ENCODE data around the gene CLINT1. TPM values are rescaled to one million over a fixed set of nuclear protein-coding genes. Genes with fewer than 3 reads are reported as not detected.

The CLINT1 gene
- polyA plus RNA-seq, 1 donor: 58.1 TPM

DNA sequence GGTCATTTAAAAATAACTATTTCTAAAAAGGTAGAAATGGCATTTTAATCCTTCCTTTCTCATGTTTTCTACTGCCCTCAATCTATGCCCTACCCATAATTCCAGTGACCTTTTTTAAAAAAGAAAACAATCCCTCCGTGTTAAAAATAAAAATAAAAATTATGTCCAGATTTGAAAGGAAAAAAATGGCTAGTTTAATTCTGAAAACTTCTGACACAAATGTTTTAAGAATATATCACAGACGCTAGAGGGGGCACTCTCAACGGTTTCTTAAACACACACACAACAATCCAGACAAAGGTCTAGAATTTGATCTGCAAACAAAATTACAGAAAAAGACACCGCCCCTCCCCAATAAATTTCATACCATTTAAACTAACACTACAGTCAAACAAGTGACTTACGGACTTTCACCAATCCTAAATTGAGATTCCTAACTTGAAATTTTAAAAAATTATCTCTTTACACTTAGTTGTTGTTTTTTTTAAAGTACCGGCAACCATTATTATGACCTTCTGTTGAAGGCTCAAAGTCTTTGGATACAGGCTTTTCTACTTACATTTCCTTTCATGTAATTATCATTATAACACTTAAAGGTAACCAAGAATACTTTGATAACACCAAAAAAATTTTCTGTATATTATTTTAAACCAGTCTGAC is 38.2 kb downstream of the CLINT1 start:
- DNase-seq: peak; percentile 72

DNA sequence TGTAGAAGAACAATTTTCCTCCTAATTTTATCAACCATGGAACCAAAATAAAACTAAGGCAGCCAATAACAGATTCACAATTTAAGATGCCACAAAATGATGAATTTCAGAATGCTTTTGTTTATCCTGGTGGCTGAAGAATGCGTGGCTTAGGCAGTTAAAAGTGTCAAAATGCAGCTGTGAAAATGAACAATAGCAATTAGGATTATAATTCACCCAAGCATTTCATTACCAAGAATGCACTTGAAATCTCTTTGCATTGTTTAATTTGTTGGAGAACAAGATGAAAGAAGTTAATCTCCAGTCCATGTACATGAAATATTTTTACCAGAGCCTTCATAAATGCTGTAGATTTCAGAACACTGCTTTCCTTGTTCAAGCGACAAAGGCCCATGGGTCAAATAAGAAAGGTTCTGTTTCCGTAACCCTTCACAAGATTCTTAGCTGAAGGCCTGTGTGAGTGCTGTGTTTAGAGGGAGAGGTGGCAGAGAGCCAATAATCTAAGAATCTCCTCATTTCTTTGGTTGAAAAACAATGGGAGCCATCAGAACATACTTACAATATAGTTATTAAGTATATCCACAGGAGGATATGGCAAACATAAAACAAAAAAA is 39.3 kb downstream of the CLINT1 start:
- no peak for DNase-seq

DNA sequence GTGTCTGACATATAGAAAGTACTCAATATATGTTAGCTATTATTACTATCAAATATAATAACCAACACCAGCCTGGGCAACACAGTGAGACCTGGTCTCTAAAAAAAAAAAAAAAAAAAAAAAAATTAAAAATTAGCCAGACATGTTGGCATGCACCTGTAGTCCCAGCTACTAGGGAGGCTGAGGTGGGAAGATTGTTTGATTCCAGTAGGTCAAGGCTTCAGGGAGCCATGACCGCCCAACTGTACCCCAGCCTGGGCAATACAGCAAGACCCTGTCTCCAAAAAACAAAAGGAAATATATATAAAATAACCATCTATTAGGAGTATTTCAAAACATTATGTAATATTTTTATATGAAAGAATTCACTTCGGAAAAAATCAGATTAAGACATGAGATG is 40.6 kb downstream of the CLINT1 start:
- DNase-seq: no peak

DNA sequence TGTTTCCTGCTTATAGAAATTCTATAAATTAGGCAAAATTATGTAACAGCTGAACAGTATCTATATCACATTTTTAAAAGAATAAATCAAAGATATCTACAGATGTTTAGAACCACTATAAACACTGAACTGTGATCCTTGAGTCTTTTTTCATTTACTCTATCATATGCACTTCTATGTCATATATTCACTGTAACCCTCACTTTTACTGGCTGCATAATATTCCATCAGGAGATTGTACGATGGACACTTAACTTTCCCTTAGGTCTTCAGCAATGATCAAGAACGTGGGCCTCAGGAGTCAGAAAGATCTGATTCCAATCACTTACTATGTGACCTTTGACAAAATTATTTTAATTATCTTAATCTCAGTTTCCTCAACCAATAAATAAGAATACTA is 41.0 kb downstream of the CLINT1 start:
- DNase-seq: no peak

DNA sequence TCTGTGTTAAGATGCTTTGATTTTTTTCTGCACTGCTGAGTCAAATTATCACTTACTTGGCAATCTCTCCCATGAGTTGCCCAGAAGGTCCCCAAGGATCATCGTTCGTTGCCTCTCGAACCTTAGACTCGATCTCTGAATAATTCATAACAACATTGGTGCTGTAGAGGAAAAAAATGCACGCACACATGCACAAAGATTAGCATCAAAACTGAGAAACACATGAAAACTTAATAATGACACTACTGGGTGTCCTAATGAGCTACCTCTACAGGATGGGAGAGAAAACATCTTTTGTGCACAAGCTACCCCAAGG is 41.6 kb downstream of the CLINT1 start:
- DNase-seq: no peak

DNA sequence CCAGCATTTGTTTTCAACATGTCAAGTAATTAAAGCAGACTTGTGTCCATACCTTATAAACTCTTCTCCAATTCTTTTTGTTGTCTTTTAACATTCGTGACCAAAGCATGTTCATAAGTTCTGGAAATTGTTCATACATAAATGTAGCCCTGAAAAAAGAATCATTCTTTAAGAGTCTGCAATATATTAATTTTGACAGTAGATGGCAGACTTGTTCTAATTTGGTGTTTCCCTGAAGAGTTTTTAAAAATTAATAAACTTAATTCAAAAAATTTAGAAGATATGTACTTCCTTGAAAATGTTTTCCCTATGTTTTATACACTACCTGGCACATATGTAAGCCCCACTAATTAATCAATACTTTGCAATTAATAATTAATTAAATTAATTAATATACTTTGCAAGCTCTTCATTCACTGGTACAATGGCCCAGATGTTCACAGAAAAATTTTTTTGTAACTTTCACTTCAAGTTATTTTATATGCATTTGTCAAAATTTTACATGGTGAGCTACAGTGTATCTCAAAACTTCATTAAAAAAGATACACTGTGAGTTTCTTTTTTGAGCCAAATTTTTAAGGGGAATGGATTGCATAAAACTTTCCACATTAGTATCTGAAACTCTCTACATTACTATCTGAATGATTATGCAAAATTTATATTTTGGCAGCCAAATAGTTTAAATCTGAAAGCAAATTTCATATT is 42.1 kb downstream of the CLINT1 start:
- no peak for DNase-seq

DNA sequence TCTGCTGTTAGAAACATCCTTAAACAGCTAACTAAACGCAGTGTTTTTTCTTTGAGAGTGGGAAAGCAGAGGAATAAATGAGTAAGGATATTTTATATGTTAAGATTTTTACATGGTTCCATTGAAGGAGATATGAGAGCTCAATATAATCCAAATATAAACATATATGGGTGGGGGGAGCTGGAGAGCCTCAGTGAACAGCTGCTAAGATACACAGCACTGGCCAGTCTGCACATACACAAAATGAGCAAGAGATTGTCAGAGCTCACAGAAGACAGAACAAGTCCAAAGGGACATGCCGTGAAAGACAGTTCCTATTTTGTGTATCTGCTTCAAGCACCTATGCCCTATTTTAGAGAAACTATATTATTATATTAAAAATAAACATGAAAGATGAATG is 46.9 kb downstream of the CLINT1 start:
- no peak for DNase-seq

DNA sequence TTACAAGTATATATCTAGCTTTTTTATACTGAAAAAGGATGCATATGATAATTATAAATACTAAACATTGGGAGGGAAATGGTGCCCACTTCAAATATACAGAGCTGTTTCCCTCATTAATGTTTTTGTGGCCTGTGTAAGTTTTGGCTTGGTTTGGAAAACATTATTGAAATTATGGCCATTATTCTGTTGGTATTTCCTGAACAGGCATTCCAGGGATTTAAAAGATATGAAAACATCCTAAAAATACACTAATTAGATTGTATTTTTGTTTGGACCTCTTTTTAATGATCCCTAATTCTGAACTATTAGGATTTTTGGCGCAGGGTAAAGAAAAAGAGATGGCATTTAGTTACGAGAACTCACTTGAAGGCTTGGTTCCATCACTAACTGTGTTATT is 50.9 kb downstream of the CLINT1 start:
- no peak for DNase-seq

DNA sequence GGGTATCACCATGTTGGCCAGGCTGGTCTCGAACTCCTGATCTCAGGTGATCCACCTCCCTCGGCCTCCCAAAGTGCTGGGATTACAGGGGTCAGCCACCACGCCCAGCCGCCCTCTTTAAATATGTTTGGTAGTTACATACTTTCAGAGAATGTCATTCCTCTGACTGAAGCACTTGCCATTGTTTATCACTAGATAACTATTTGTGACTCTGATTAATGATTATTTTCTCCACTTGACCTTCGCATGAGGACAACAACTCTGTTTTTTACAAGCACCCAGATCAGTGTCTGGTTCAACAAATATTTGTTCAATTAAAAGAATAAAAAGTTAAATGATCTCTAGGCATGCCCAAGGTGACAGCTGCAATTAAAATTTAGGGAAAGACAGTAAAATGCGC is 56.2 kb downstream of the CLINT1 start:
- DNase-seq: no peak

DNA sequence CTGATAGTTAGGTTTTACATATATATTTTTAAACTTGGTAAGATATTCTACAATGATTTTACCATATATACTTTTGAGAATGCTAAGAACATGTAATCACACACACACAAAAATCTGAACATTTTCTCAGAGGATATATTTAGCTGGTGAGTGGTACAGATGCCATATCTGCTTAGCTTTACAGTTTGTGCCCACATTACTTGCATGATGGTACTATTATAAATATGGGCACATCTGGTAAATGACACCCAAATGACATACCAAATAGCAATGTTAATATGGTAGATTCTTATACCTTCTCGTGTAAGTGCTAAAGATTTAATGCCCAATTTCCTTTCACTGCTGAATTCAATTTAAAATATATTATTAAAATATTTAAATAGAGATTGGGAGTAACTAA is 58.8 kb downstream of the CLINT1 start:
- no peak for DNase-seq

DNA sequence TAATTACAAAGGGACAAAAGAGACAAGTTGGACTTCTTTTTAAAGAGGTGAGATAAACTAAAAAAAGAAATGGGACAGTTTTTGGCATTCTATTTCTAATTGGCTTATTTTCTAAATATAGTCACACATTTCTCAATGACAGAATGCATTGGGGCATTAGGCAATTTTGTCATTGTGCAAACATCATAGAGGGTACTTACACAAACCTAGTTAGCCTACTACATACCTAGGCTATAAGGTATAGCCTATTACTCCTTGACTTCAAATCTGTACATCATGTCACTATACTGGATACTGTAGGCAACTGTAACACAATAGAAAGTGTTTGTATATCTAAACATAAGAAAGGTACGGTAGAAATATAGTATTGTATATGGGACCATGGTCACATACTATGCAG is 59.4 kb downstream of the CLINT1 start:
- no peak for DNase-seq

DNA sequence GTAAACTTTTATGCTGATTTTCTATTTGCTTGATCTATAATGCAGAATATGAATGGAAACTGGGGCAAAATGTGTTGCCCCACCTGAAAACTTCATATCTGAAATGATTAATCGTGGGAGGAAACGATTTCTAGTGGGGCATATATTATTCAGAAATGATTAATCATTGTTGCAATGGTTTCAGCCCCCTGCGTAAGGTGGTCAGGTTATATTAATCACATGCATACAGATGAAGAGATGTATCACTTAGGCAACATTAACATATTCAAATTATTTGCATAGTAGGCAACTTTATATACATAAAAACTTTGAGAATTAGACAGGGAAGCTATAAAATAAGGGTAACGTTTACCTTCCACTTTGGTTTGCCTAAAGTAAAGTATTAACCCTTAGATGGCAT is 65.6 kb downstream of the CLINT1 start:
- DNase-seq: no peak

DNA sequence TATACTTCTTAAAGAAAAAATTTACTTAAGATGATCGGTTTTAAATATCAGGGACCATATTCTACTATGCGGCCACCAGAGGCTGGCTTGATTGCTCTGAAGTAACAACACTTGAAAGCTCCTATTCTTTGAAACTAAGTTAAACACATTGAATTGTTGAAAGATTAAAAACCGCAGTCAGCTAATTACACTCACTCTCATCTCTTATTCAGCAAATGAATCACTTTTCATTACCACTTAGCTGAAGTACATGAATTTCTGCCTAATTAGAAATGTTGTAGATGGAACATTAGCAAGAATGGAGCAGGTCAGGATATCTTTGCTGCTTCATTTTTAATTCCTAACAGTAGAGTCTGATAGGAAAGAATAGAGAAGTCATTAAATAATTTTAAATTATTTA is 73.1 kb downstream of the CLINT1 start:
- no peak for DNase-seq

DNA sequence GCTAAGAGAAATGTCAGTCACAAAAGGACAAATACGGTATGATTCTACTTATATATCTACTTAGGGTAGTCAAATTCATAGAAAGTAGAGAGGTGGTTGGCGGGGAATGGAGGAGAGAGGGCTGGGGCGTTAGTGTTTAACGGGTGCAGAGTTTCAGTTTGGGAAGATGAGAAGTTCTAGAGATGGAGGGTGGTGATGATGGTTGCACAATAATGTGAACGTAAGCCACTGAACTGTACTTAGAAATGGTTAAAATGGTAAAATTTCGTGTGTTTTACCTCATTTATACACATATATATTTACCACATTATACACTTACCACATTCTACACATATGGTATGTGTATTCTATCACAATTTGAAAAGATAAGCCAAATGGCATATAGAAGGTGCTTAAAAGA is 79.7 kb downstream of the CLINT1 start:
- no peak for DNase-seq

DNA sequence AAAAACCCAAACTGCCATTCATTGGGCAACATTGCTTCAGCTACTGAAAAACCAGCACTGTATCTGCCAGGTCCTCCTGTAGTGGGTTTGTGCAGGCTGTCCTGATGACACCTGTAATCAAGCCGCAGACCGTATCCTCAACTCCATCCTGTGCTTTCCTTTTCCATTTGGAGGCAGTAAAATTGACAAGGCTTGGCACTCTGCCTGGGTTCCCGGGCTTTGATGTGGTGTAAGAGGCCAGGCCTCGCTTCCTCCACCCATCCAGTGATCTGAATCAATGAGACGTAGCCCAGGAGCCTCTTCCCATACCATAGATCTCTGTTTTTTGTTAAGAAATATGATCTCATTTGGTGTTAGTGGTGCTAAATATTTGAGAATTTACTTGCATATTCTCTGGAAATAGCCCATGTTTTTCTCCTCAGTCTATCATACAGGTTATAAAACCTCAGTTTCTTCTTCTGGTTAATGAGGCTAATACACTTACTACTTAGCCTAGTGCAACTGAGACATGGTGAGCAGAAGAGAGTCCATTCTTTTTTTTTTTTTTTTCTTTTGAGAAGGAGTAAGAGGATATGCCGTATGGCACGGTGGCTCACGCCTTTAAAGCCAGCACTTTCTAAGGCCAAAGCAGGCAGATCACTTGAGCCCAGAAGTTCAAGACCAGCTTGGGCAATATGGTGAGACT is 80.7 kb downstream of the CLINT1 start:
- no peak for DNase-seq

DNA sequence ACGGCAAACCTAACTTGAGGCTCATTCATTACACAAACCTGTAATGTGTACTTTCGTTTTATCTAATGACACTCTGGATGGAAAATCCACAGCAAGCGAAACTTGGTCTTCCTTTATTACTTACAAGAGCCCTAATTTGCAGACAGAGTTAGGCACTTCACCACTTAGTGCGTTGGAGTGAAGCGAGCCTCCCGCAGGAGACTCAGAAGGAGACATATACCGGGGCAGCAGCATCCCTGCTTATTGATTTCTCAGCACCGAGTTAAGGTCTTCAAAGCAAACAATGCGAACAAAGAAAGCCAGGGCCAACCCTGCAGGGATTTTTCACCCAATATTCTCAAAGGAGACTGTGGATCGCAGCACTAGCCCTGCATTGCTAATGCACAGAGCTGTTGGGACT is 86.8 kb downstream of the CLINT1 start:
- DNase-seq: no peak

DNA sequence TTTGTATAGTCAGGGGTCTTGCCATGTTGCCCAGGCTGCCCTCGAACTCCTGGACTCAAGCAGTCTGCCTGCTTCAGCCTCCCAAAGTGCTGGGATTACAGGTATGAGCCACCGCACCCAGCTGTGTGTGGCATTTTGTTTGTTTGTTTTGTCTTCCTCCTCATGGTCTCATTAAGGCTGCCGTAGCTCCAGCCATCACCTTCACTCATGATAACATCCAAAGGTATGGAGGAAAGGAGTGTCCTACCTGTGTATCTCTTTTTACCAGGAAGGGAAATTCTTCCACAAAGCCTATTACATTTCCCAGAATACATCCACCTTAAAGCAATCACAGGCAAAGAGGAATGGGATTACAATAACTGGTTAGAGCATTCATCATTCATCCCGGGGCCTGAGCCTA is 88.3 kb downstream of the CLINT1 start:
- DNase-seq: no peak

DNA sequence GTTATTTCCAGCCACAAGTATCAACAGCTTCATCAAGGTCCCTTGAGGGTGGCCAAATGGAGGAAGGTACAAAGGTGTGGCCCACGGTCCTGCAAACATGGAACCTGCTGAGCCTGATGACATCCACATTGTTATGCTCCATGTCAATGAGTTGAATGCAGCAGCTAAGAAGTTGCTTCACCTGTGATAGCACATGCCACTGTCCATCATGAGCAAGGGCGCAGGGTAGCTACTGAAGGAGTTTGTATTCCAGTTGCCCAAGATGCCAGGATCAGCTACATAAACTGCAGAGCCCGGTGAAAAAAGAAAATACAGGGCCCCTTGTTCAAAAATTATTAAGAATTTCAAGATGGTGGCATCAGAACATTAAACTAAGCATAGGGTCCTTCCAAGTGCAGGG is 91.3 kb downstream of the CLINT1 start:
- no peak for DNase-seq

DNA sequence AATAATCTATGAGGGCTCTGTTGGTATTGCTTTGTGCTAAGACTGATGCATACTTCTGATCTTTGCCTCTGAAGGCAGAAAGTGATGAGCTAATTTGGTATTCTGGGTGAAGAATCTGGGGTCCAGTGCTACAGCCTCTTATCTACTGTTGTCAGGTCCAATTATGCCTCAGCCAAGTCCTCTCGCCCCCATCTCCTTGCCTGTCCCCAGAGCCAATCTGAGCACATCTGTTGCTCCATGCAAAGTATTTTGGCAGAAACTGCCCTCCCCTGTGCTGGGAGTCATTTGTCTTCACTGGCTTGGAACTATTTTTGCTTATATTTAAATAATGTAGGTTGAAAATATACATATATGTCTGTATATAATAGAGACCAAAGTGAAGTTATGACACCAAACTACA is 92.0 kb downstream of the CLINT1 start:
- no peak for DNase-seq

DNA sequence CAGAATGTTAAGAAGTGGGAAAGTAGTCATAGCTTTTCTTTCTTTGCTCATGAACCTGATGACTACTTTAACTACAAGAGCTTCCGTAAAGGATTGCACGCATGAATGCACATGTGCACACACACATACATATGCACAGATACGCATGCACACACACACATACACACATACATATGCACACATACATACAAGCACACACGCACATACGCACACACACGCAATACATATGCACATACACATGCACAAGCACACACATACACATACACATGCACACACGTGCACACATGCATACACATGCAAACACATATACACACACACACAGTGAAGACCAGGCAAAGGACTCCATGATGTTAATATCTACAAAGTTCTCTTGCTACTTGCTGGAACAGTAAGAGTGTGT is 92.5 kb downstream of the CLINT1 start:
- DNase-seq: no peak

DNA sequence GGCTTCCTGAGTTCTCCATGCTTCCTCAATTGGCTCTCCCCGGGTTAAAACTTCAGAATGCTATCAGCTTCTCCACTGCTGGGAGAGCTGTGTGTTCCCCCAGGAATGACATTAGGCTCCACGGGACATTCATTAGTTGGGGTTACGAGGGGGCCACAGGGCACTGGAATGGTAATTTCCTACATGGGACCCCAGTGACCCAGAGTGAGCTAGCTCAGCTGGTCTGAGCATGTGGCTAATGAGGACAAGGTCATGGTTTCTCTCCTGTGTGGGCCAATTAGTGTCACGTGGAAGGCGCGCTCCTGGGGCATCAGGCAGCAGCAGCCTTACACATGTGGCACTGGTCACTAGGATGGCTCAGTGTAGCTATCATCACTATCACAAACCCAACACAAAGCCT is 94.4 kb downstream of the CLINT1 start:
- no peak for DNase-seq

DNA sequence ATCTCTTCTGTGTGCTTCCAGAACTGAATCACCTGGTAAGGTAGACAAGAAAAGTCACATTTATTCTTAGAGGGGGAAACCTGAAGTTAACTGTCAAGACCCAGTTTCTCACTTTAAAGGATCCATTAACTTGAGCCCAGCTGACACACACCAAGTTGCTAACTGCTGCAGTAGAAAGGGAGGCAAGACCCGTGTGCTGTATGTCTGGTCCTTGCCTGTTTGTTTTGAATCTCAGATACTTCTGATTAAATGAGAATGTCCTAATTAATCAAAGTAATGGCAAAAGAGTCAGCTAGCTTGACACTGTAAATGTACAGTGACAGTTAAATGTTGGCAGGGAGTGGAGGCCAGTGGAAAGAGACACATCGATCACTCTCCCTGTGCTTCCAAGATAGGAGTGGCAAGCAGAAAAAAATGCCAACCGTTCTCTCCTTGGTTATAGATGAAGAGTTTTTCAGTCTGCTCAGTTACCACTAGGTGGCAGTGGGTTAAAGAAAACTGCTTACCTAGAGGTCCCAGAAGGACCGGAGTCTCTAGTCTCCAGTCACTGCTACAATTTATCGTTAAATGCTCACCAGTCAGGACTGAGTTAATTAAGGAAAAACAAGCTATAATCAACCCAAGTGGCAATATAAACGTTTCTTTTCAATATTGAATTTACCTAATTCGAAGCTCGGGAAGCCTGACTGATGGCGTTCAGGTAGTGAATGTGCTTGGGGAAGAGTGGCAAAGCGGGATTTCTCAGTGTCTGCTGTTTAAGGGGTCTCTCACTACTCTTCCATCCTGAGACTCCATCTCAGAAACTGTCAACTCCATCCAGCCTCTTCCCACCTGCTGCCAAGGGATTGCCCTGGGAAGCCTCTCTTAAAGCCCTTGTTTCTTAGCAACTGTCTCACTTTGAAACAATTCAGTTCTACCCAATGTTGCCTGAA is 97.0 kb downstream of the CLINT1 start:
- peak; percentile 36 for DNase-seq

DNA sequence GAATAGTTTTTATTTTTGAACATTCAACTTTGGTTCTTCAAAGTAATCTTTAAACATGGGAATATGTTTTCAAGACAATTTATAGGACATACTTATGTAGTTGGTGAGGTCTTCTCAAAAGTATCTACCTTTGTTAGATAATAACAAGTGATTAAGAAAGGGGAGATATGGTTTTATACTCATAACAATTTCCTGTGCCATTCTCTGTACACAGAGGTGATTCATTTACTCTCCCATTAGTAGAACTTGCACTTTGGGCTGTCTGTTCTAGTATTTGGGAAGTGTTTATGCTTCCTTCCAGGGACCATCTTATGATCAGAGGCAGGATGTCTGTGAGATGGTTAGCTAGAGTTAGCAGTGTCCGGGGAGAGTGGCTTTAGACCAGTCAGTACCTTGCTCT is 100.2 kb downstream of the CLINT1 start:
- DNase-seq: no peak

All from hindlimb muscle (tissue), 1 donor.